Retinal pigment epithelial cell (primary cell): ENCODE results near the gene RIMBP2.

Source experiments
- DNase-seq: peaks from one replicate; pipeline ENCODE4 v3.0.0-alpha.2; 2010; ENCODE audit warnings: low read depth
- H3K4me3 ChIP-seq: 2 replicates; pipeline ENCODE4 v1.5.1; 2011; ENCODE audit warnings: mild to moderate bottlenecking, low read length, control low read depth, moderate library complexity
- TF ChIP-seq, protein P1 (sequence below): conservative IDR thresholded peaks from 2 replicates; pipeline ENCODE4 v1.5.1; 2011; ENCODE audit warnings: low read depth, low read length, control low read depth, inconsistent platforms

RIMBP2 gene

DNA sequence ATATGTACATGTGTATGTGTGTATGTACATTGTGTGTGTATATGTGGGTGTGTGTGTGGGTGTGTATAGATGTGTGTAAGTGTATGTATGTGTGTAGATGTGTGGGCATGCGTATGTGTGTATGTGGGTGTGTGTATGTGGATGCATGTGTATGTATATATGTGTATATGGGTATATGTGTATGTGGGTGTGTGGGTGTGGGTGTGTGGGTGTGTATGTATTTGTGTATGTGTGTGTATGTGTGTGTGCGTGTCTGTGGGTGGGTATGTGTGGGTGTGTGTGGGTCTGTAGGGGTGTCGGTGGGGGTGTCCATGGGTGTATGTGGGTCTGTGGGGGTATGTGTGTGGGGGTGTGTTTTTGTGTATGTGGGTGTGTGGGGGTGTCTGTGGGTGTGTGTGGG lies 276.8 kb downstream of the RIMBP2 start:
- H3K4me3 ChIP-seq, result no peak overlapping the region
- no peak for DNase-seq
- TF ChIP-seq, protein P1, sequence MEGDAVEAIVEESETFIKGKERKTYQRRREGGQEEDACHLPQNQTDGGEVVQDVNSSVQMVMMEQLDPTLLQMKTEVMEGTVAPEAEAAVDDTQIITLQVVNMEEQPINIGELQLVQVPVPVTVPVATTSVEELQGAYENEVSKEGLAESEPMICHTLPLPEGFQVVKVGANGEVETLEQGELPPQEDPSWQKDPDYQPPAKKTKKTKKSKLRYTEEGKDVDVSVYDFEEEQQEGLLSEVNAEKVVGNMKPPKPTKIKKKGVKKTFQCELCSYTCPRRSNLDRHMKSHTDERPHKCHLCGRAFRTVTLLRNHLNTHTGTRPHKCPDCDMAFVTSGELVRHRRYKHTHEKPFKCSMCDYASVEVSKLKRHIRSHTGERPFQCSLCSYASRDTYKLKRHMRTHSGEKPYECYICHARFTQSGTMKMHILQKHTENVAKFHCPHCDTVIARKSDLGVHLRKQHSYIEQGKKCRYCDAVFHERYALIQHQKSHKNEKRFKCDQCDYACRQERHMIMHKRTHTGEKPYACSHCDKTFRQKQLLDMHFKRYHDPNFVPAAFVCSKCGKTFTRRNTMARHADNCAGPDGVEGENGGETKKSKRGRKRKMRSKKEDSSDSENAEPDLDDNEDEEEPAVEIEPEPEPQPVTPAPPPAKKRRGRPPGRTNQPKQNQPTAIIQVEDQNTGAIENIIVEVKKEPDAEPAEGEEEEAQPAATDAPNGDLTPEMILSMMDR, result no peak

DNA sequence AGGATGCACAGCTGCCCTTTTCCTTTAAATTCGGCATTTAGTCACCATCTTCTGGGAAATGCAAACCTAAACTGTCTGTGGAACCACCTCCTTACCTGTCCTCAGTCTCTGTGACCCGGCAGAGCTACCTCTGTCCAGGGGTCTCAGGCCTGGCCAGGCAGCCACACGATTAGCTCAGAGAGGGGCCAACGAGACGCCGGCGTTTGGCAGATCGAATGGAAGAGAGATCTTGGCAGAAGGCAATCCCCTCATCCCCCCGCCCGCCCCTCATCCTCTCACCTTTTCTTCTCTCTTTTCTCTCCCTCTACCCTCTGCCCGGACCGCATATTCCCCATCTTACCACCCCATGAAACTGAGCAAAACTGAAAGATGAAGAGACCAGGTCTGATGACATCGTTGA lies 277.4 kb downstream of the RIMBP2 start:
- TF ChIP-seq, protein P1, result no peak
- no peak overlapping the region for H3K4me3 ChIP-seq
- DNase-seq, result no peak

DNA sequence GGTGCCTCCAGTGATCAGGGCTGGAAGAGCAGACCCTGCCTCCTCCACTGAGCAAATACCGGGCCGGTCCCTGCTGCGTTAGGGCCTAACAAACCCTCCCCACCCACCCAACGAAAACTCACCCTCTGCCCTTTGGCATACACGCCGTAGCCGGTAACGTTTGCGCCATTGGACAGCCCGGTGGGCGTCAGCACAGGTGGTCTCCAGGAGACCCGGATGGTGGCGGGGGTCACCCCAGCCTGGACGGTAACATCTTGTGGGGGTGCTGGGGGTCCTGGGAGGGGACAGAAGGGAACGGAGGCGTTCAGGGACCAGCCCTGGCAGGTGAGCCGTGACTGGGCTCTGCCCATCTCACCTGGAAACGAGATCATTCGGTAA lies 277.9 kb downstream of the RIMBP2 start:
- no peak for DNase-seq
- TF ChIP-seq, protein P1, result no peak
- no peak overlapping the region for H3K4me3 ChIP-seq

DNA sequence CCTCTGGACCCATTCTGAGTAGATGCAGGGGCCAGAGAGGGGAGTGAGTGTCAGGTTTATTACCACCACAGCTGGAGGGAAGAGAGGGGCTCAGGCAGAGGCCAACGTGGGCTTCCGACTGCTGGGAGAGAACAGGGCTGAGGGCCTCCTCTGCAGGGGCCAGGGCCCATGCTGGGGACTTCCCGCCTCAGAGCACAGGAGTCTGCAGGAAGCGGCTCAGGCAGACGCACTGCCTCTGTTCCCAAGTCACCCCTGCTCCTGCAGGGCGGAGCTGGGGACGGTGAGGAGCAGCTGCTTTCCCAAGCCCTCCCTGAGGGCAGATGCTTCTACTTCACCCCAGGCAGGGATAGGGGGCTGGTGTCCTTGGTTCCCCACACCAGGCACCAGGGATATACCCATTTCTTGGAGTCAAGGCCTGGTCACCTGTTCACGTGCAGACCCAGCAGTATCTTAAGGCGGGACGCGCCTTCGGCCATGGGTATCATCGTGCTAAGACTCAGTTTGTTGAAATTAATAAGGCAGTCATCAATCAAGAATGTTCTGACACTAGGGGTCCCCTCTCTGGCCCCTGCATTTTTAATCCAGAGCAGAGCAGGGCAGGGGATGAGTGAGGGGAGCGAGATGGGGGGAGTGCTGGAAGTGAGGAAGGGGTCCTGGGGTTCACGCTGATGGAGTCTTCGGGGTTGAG lies 278.4 kb downstream of the RIMBP2 start:
- H3K4me3 ChIP-seq, result no peak overlapping the region
- no peak for DNase-seq
- TF ChIP-seq, protein P1, result no peak

DNA sequence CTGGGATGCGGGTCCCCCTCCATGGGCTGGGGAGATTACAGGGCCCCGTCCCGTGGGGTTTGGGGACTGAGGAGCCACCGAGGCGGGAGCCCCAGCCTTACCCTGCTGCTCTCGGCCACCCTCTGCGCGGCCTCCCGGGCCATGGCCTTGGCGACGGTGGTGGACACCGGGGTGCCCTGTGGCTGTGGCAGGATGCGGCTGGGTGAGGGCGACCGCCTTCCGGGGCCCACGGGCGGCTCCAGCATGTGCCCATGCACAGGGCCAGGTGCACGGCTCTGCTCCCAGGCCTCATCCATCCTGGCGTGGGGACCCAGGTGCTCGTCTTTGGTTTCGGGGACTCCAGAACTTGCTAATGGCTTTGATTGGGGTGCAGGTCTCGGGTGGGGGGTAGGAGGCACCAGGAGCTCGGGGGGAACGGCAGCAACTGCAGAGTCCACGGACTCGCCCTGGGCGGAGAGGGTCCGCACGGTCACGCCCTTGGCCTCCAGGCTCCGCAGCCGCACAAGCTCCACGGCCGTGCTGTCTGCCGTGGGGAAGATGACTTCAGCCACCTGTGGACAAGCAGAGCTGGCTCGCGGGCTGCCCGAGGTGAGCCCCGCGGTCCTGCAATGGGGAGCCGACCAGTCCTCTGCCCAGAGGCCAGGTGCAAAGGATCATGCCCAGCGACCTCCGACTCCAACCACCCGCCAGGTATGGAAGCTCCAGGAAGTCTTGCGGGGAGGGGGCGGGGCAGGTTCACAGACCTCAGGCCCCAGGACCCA lies 279.2 kb downstream of the RIMBP2 start:
- no peak for DNase-seq
- H3K4me3 ChIP-seq, result no peak overlapping the region
- TF ChIP-seq, protein P1, result no peak

DNA sequence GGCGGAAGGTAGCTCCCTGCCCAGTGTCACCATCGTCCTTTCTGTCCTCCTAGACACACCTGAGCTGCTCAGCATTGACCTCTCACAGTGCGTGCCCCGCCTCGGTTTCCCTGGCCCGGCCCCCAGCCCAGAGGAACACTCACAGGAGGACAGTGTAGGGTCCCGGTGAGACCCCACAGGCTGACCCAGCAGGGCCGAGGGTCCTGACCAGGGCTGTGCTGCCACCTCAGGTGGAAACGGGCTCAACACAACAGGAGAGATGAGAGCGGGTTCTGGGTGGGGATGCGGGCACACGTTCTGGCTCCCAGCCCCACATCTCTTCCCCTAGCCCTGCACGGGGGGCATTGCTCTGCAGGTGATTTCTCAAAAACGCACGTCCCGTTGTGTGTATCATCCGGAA lies 280.3 kb downstream of the RIMBP2 start:
- no peak for DNase-seq
- TF ChIP-seq, protein P1, result no peak

DNA sequence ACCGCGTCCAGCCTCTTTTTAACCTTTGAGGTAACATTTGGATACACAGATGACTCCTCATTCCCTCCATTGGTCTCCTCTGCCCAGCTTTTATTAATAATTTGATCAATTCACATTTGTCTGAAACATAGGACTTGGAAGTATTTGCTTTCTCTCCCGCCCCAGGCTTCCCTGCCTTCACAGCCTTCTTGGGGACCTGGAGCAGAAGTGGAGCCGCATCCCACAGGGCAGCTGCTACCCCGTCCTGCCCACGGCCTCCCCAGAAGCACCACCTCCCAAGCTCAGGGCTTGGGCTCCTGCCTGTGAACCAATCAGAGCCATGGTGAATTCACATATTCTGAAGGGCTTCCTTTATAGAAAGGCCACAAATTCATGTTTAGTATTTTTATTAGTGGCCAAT lies 280.8 kb downstream of the RIMBP2 start:
- DNase-seq, result no peak
- TF ChIP-seq, protein P1, result no peak
- H3K4me3 ChIP-seq, result no peak overlapping the region

More for the DNA sequence above, 280.3 kb downstream of the RIMBP2 start:
- H3K4me3 ChIP-seq, result no peak overlapping the region
